ENCODE measurements around the gene MPP4.

DNA sequence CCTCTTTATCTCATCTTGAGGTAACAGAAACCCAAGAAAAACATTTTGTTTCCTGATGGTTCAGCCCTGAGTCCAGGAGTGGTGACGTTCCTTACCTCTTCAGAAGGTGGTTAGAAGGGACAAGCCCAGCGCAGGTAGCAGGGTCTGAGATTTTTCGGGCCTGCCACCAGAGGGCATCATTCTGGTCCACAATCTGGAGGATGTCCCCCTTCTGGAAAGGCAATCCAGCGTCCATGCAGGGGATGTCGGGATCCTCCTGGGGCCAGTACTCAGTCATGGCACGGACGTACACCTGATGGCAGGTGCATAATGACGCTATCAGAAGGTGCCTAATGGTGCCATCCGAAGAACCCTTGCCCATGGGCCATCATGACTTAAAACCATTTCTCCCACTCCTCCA, 17.7 kb downstream of the MPP4 start:
- TF ChIP-seq EZH2 (IDR thresholded peaks at IDR 0.05; ENCODE audit: borderline replicate concordance, insufficient read depth, low read length, poor library complexity, severe bottlenecking) (no peak), RAD21 (conservative IDR thresholded peaks at IDR 0.05) (no peak), REST (IDR thresholded peaks at IDR 0.05; ENCODE audit: borderline replicate concordance) (no peak), TAF1 (IDR thresholded peaks at IDR 0.05; ENCODE audit: low read depth) (no peak), POLR2AphosphoS5 (IDR thresholded peaks at IDR 0.05) (no peak), MXI1 (conservative IDR thresholded peaks at IDR 0.05; ENCODE audit: poor library complexity, severe bottlenecking) (no peak)
- TF ChIP-seq, protein P1, sequence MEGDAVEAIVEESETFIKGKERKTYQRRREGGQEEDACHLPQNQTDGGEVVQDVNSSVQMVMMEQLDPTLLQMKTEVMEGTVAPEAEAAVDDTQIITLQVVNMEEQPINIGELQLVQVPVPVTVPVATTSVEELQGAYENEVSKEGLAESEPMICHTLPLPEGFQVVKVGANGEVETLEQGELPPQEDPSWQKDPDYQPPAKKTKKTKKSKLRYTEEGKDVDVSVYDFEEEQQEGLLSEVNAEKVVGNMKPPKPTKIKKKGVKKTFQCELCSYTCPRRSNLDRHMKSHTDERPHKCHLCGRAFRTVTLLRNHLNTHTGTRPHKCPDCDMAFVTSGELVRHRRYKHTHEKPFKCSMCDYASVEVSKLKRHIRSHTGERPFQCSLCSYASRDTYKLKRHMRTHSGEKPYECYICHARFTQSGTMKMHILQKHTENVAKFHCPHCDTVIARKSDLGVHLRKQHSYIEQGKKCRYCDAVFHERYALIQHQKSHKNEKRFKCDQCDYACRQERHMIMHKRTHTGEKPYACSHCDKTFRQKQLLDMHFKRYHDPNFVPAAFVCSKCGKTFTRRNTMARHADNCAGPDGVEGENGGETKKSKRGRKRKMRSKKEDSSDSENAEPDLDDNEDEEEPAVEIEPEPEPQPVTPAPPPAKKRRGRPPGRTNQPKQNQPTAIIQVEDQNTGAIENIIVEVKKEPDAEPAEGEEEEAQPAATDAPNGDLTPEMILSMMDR (IDR thresholded peaks at IDR 0.05; ENCODE audit: poor library complexity, severe bottlenecking): no peak
